GM12878 (cell line): ENCODE measurements around the gene NAPEPLD.
"Not testable (repeated sequence)": the region's sequence is repeated elsewhere in the genome, so short reads cannot be mapped to it uniquely, and the experiment has no call there.

Experiments used
- CREB1 ChIP-seq: IDR thresholded peaks from 2 replicates; pipeline ENCODE4 v1.6.1; 2012; ENCODE audit warnings: low read depth, mild to moderate bottlenecking, inconsistent platforms
- JUNB ChIP-seq: IDR thresholded peaks from 2 replicates; pipeline ENCODE4 v1.6.1; 2016; ENCODE audit warnings: antibody characterized with exemption, mild to moderate bottlenecking
- POLR2A ChIP-seq: IDR thresholded peaks from 2 replicates; pipeline ENCODE4 v1.6.1; 2011; ENCODE audit warnings: low read depth, mild to moderate bottlenecking, low read length
- RAD51 ChIP-seq: fragments of 450-650 bp; IDR thresholded peaks from 2 replicates; pipeline ENCODE4 v1.6.1; 2016; ENCODE audit warnings: moderate library complexity, mild to moderate bottlenecking, inconsistent platforms
- SIN3A ChIP-seq: IDR thresholded peaks from 2 replicates; pipeline ENCODE4 v1.6.1; 2012; ENCODE audit warnings: low read depth, low read length, improper control_type of control experiment
- SP1 ChIP-seq: IDR thresholded peaks from one replicate; pipeline ENCODE4 v1.6.1; 2011; ENCODE audit warnings: low read depth, low read length
- WRNIP1 ChIP-seq: IDR thresholded peaks from 2 replicates; pipeline ENCODE4 v1.6.1; 2011; ENCODE audit warnings: low read depth, low read length, improper control_type of control experiment, borderline replicate concordance
- TF ChIP-seq, protein P1 (sequence below), 3 experiments: IDR thresholded peaks in 2 of 3; conservative IDR thresholded peaks in 1 of 3; 2 replicates each; pipeline ENCODE4 v1.5.1; 2011; ENCODE audit warnings: low read depth in 3 of 3, low read length in 3 of 3, mild to moderate bottlenecking in 3 of 3, control low read depth in 2 of 3, moderate library complexity in 2 of 3, inconsistent platforms in 1 of 3, mixed read lengths in 1 of 3; ENCODE audit not compliant: control insufficient read depth in 2 of 3, insufficient read depth in 1 of 3; ENCODE audit errors: extremely low read depth in 1 of 3

DNA sequence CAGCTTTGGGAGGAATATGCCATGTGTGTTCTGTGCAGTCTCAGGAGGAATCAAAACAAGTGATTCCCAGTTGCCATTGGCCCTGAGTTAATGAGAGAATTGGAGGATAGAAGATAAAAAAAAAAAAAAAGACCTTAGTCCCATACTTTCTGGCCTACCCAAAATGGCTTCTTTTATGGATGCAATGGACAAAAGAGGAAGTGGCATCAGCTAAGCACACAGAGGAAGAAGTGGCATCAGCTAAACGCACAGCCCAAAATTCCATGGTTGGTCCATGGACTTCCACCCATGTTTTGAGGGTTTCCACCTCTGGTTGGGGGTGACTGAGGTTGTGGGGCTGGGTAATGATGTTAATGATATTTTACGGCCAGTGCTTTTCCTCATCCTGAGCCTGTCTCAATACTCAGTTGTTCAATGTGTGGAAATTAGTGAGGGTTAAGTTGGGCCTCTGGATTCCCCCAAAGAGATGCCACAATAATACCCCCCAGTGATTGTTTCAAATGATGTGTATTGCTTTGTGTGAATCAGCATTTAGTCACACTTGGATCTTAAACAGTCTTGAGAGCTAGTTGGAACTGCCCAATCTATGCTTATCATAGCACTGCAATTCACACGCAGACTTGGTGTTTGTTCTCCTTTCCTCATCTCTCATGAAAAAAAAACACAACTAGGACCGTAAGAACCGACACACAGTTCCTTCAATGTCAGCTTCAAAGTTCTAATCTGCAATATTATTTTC is 14.4 kb upstream of the NAPEPLD start:
- TF ChIP-seq POLR2A, JUNB, WRNIP1, RAD51, SIN3A, SP1, CREB1: not testable (repeated sequence)
- TF ChIP-seq, protein P1, sequence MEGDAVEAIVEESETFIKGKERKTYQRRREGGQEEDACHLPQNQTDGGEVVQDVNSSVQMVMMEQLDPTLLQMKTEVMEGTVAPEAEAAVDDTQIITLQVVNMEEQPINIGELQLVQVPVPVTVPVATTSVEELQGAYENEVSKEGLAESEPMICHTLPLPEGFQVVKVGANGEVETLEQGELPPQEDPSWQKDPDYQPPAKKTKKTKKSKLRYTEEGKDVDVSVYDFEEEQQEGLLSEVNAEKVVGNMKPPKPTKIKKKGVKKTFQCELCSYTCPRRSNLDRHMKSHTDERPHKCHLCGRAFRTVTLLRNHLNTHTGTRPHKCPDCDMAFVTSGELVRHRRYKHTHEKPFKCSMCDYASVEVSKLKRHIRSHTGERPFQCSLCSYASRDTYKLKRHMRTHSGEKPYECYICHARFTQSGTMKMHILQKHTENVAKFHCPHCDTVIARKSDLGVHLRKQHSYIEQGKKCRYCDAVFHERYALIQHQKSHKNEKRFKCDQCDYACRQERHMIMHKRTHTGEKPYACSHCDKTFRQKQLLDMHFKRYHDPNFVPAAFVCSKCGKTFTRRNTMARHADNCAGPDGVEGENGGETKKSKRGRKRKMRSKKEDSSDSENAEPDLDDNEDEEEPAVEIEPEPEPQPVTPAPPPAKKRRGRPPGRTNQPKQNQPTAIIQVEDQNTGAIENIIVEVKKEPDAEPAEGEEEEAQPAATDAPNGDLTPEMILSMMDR (IDR thresholded peaks at IDR 0.05 in 2 of 3, conservative IDR thresholded peaks at IDR 0.05 in 1 of 3; ENCODE audit: control insufficient read depth in 2 of 3, extremely low read depth in 1 of 3, insufficient read depth in 1 of 3, low read depth in 3 of 3, low read length in 3 of 3) = not testable (repeated sequence)
